SK-N-SH (cell line): Measurements from ENCODE around the gene CRK. TPM values are rescaled to one million over a fixed set of nuclear protein-coding genes. Genes with fewer than 3 reads are reported as not detected.
A peak's percentile ranks its signal among the peaks of the same experiment; 100 is the strongest.

ENCODE experiments used
- CTCF ChIA-PET: fragments of 300-600, 350-600 bp; formaldehyde crosslinking; extraction: SDS; loops from one replicate; lab custom pipeline; 2021; lab: Yijun Ruan, JAX
- POLR2A ChIA-PET: fragments of 350-600 bp; sonication (Branson Sonifier 250); formaldehyde crosslinking; extraction: SDS; loops from one replicate; lab custom pipeline; 2020; ENCODE audit warnings: antibody characterized with exemption, inconsistent platforms; lab: Yijun Ruan, JAX
- DNase-seq: peaks from one replicate; pipeline ENCODE4 v3.0.0; 2012
- H2AFZ ChIP-seq: fragments of 200-600 bp; sonication (generic); 2 replicates; pipeline ENCODE4 v1.8.1; 2016; ENCODE audit warnings: antibody characterized with exemption, mild to moderate bottlenecking, low read depth
- H3F3A ChIP-seq: fragments of 200-600 bp; sonication (generic); replicated peaks from 2 replicates; pipeline ENCODE3; 2016; ENCODE audit warnings: antibody characterized with exemption, mild to moderate bottlenecking; ENCODE audit not compliant: insufficient read depth
- H3K27ac ChIP-seq, 2 experiments: fragments of 200-500 bp in 1 of 2; fragments of 200-600 bp in 1 of 2; sonication (Bioruptor generic) in 1 of 2; sonication (generic), shearing (Covaris generic) in 1 of 2; 2 replicates each; pipeline versions ENCODE4 v1.5.1 to v1.6.1; 2014 to 2016; ENCODE audit warnings: low read depth in 2 of 2, inconsistent platforms in 1 of 2, low read length in 1 of 2, mild to moderate bottlenecking in 1 of 2, mixed read lengths in 1 of 2
- H3K27me3 ChIP-seq: fragments of 200-600 bp; sonication (generic), shearing (Covaris generic); 2 replicates; pipeline ENCODE4 v1.6.1; 2016; ENCODE audit warnings: mixed run types; ENCODE audit not compliant: insufficient read depth
- H3K36me3 ChIP-seq, 2 experiments: fragments of 200-500 bp in 1 of 2; fragments of 200-600 bp in 1 of 2; sonication (Bioruptor generic) in 1 of 2; sonication (generic) in 1 of 2; replicated peaks in 1 of 2; 2 replicates each; pipeline versions ENCODE3 to v1.5.1; 2014 to 2016; ENCODE audit warnings: low read length in 1 of 2, mild to moderate bottlenecking in 1 of 2; ENCODE audit not compliant: insufficient read depth in 2 of 2, control insufficient read depth in 1 of 2
- H3K4me1 ChIP-seq, 2 experiments: fragments of 200-500 bp in 1 of 2; fragments of 200-600 bp in 1 of 2; sonication (Bioruptor generic) in 1 of 2; sonication (generic), shearing (Covaris generic) in 1 of 2; 2 replicates each; pipeline versions ENCODE4 v1.5.1 to v1.6.1; 2014 to 2016; ENCODE audit warnings: low read depth in 1 of 2, low read length in 1 of 2, mixed run types in 1 of 2; ENCODE audit not compliant: insufficient read depth in 2 of 2, control insufficient read depth in 1 of 2
- H3K4me2 ChIP-seq: fragments of 200-600 bp; sonication (generic), shearing (Covaris generic); 2 replicates; pipeline ENCODE4 v1.6.1; 2017; ENCODE audit warnings: mixed run types
- H3K4me3 ChIP-seq, 2 experiments: fragments of 200-500 bp in 1 of 2; fragments of 200-600 bp in 1 of 2; sonication (Bioruptor generic) in 1 of 2; sonication (generic), shearing (Covaris generic) in 1 of 2; 2 replicates each; pipeline versions ENCODE4 v1.5.1 to v1.8.1; 2014 to 2016; ENCODE audit warnings: low read depth in 2 of 2, inconsistent platforms in 1 of 2, low read length in 1 of 2, mild to moderate bottlenecking in 1 of 2, mixed read lengths in 1 of 2, moderate library complexity in 1 of 2
- H3K79me2 ChIP-seq: fragments of 200-600 bp; sonication (generic); 2 replicates; pipeline ENCODE4 v1.8.1; 2017; ENCODE audit warnings: mild to moderate bottlenecking; ENCODE audit not compliant: insufficient read depth
- H3K9ac ChIP-seq: fragments of 200-600 bp; sonication (generic); 2 replicates; pipeline ENCODE4 v1.6.1; 2017; ENCODE audit warnings: mixed run types
- H3K9me2 ChIP-seq: fragments of 200-600 bp; sonication (generic); 2 replicates; pipeline ENCODE4 v1.6.1; 2017; ENCODE audit warnings: mixed run types
- H3K9me3 ChIP-seq: fragments of 200-600 bp; sonication (generic); 2 replicates; pipeline ENCODE4 v1.6.1; 2017; ENCODE audit warnings: mixed run types, mild to moderate bottlenecking, moderate library complexity
- H4K20me1 ChIP-seq: fragments of 200-600 bp; sonication (generic); 2 replicates; pipeline ENCODE4 v1.6.1; 2017; ENCODE audit warnings: mild to moderate bottlenecking, mixed run types; ENCODE audit not compliant: insufficient read depth
- ELF1 ChIP-seq: IDR thresholded peaks from 2 replicates; pipeline ENCODE4 v1.4.0; 2012
- EP300 ChIP-seq, 2 experiments: IDR thresholded peaks; 2 replicates each; pipeline versions ENCODE4 v1.4.0 to v1.6.1; 2012; ENCODE audit warnings: borderline replicate concordance in 1 of 2, low read depth in 1 of 2, low read length in 1 of 2
- EZH2phosphoT487 ChIP-seq: fragments of 200-600 bp; sonication (generic); IDR thresholded peaks from 2 replicates; pipeline ENCODE4 v1.6.1; 2017; ENCODE audit warnings: low read depth, mixed run types, mild to moderate bottlenecking, antibody characterized with exemption, moderate library complexity, borderline replicate concordance
- FOSL2 ChIP-seq: IDR thresholded peaks from 2 replicates; pipeline ENCODE4 v1.4.0; 2012; ENCODE audit warnings: low read depth, mild to moderate bottlenecking, moderate library complexity, borderline replicate concordance
- FOXJ3 ChIP-seq: sonication (generic); formaldehyde crosslinking; IDR thresholded peaks from 2 replicates; pipeline ENCODE4 v1.5.1; 2020; ENCODE audit warnings: mild to moderate bottlenecking, missing genetic modification reagents
- FOXM1 ChIP-seq: IDR thresholded peaks from 2 replicates; pipeline ENCODE4 v1.4.0; 2012; ENCODE audit warnings: low read depth, mild to moderate bottlenecking
- GABPA ChIP-seq: IDR thresholded peaks from 2 replicates; pipeline ENCODE4 v1.4.0; 2012; ENCODE audit warnings: low read depth, mild to moderate bottlenecking
- GATA2 ChIP-seq: sonication (generic); formaldehyde crosslinking; IDR thresholded peaks from 2 replicates; pipeline ENCODE4 v1.5.0; 2020; ENCODE audit warnings: mild to moderate bottlenecking, missing genetic modification reagents
- JUND ChIP-seq: IDR thresholded peaks from 2 replicates; pipeline ENCODE4 v1.4.0; 2012
- MEF2A ChIP-seq: IDR thresholded peaks from 2 replicates; pipeline ENCODE4 v1.4.0; 2012; ENCODE audit warnings: low read depth, borderline replicate concordance
- MXI1 ChIP-seq: IDR thresholded peaks from 2 replicates; pipeline ENCODE4 v1.6.1; 2012; ENCODE audit warnings: mild to moderate bottlenecking, low read depth, low read length, improper control_type of control experiment
- NFIC ChIP-seq: IDR thresholded peaks from 2 replicates; pipeline ENCODE4 v1.4.0; 2012; ENCODE audit warnings: borderline replicate concordance
- NRF1 ChIP-seq: IDR thresholded peaks from 2 replicates; pipeline ENCODE4 v1.6.1; 2012; ENCODE audit warnings: low read depth, mild to moderate bottlenecking, low read length
- POLR2AphosphoS5 ChIP-seq: IDR thresholded peaks from 2 replicates; pipeline ENCODE4 v1.6.1; 2012; ENCODE audit warnings: low read depth, low read length
- RAD21 ChIP-seq: IDR thresholded peaks from 2 replicates; pipeline ENCODE4 v1.6.1; 2012; ENCODE audit warnings: mild to moderate bottlenecking, low read length
- SIN3A ChIP-seq: IDR thresholded peaks from 2 replicates; pipeline ENCODE4 v1.6.1; 2012; ENCODE audit warnings: low read depth, mild to moderate bottlenecking, low read length, moderate library complexity, borderline replicate concordance
- SMC3 ChIP-seq: IDR thresholded peaks from 2 replicates; pipeline ENCODE4 v1.6.1; 2012; ENCODE audit warnings: low read depth, low read length, improper control_type of control experiment
- TAF1 ChIP-seq: IDR thresholded peaks from 2 replicates; pipeline ENCODE4 v1.6.1; 2012; ENCODE audit warnings: low read depth, mild to moderate bottlenecking, low read length, moderate library complexity, borderline replicate concordance
- TEAD4 ChIP-seq: IDR thresholded peaks from 2 replicates; pipeline ENCODE4 v1.4.0; 2012; ENCODE audit warnings: mild to moderate bottlenecking, borderline replicate concordance; ENCODE audit not compliant: insufficient read depth
- YY1 ChIP-seq: IDR thresholded peaks from 2 replicates; pipeline ENCODE4 v1.4.0; 2012; ENCODE audit warnings: low read depth, mild to moderate bottlenecking
- WGBS: methylation state at CpG from one replicate; pipeline ENCODE4 v1.1.6; 2017; ENCODE audit warnings: low lambda C conversion rate; 5-methylcytosine and 5-hydroxymethylcytosine counted together
- polyA plus RNA-seq, 3 experiments: library from polyadenylated mRNA; depleted of rRNA; stranded (reverse); fragments of >200 nt; gene quantifications; 2 replicates each; pipeline ENCODE4 v1.2.3, GENCODE V29; 2012
- TF ChIP-seq, protein P1 (sequence below): IDR thresholded peaks from 2 replicates; pipeline ENCODE4 v1.4.0; 2012; ENCODE audit warnings: low read depth, borderline replicate concordance
- TF ChIP-seq, protein P2 (sequence below): IDR thresholded peaks from 2 replicates; pipeline ENCODE4 v1.6.1; 2012; ENCODE audit warnings: mild to moderate bottlenecking, low read depth, low read length, moderate library complexity
- TF ChIP-seq, protein P3 (sequence below): IDR thresholded peaks from 2 replicates; pipeline ENCODE4 v1.4.0; 2012; ENCODE audit warnings: low read depth, borderline replicate concordance
- TF ChIP-seq, protein P4 (sequence below): fragments of 200-600 bp; sonication (generic); IDR thresholded peaks from 2 replicates; pipeline ENCODE4 v1.6.1; 2017; ENCODE audit warnings: antibody characterized with exemption, mild to moderate bottlenecking, moderate library complexity

Gene CRK
- 50.7 and 63.5 TPM in 2 replicates for polyA plus RNA-seq (2012; rRNA removed)
- polyA plus RNA-seq (2012; cell fraction: cytosol; rRNA removed), result 73.3 and 80.8 TPM in 2 replicates
- 22.6 and 29.4 TPM in 2 replicates for polyA plus RNA-seq (2012; cell fraction: nucleus; rRNA removed)

DNA sequence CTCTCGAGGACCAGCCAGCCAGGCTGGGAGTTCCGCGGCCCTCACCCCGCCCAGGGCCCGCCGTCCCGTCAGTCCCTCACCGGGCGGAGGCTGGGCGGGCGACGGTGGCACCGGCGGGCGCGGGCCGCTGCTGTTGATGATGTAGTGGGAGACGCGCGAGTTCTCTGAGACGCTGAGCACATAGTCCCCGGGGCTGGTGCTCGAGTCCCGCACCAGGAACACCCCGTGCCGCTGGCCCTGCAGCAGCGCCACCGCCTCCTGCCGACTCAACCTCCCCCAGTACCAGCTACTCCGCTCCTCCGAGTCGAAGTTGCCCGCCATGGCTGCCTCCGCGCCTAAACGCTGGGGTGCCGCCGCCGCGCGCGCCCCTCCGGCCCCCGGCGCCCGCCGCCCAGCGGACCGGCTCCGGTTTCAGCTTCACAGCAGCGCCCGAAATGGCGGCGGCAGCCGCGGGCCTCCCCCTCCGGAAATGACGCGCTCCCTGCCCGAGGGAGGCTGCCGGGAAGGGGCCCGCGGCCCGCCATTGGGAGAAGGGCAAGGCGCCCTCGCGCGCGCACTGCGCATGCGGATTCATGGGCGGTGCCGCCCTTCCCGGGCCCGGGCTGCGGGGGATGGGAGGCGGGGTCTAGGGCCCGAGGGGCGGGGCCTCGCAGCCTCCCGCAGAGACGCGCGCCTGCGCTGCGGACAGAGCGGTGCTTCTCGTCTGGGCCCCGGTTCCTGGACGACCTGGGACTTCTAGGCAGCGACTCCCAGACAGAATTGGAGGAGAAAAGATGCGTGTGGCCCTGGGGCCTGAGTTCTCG, at the start of gene CRK:
Gene CRK (minus strand): TSS at position 436 of the 803 bp plus-strand sequence. CDS start 115 bp downstream, at position 321.
- DNase-seq, result peak; percentile 100
- WGBS, result 2% methylated on average over 10 of the region's 93 CpGs
- Histone ChIP-seq H3K9ac (peak within 1 kb of the TSS; percentile 98), H3K4me2 (peak within 1 kb of the TSS; percentile 91), H3K27me3 (no peaks in the 10 kb centered on the region), H4K20me1 (peaks cover 48% of the 10 kb centered on the region), H3K36me3 (peaks cover 3 to 11% of the 10 kb centered on the region in 2 experiments), H3K4me1 (peaks cover 5 to 8% of the 10 kb centered on the region in 2 experiments; a peak in 2 of 4 replicates), H3K27ac (peak within 1 kb of the TSS; percentile 77 to 92), H3K4me3 (peak within 1 kb of the TSS; percentile 78), H3F3A (peaks cover 23% of the 10 kb centered on the region), H3K9me3 (no peaks in the 10 kb centered on the region), H3K79me2 (peaks cover 50% of the 10 kb centered on the region), H3K9me2 (no peaks in the 10 kb centered on the region), H2AFZ (peak within 1 kb of the TSS; percentile 90)
- POLR2A ChIA-PET, result interaction anchor here (0.6 to 1.7 kb wide), 4 partner anchors 10 to 70 kb away, joined by 3 to 6 read pairs (median 3); partner anchors contain the start of gene YWHAE
- CTCF ChIA-PET, result interaction anchor here (1.3 to 2.0 kb wide), 4 partner anchors 23 to 91 kb away, joined by 3 to 8 read pairs (median 8); partner anchors contain the start of gene INPP5K
- TF ChIP-seq MXI1 (peak; percentile 50; the same call in 1 of the 2 replicates), RAD21 (no peak), EZH2phosphoT487 (no peak), NRF1 (peak; percentile 84), GATA2 (CRISPR knock-in tag) (no peak), POLR2AphosphoS5 (peak; percentile 84), MEF2A (no peak), TAF1 (peak; percentile 74), JUND (no peak), SIN3A (peak; percentile 76; the same call in 1 of the 2 replicates), NFIC (no peak), EP300 (IDR thresholded peaks at IDR 0.05; ENCODE audit: borderline replicate concordance in 1 of 2, low read depth in 1 of 2, low read length in 1 of 2) (no peak; a peak in 1 of 4 replicates), ELF1 (peak; percentile 53), GABPA (peak; percentile 83), TEAD4 (0 out of 2 replicates have a peak, but pooled peaks have one; percentile 25), FOXJ3 (CRISPR knock-in tag) (no peak), SMC3 (no peak), YY1 (peak; percentile 98), FOXM1 (no peak), FOSL2 (no peak)
- TF ChIP-seq, protein P1, sequence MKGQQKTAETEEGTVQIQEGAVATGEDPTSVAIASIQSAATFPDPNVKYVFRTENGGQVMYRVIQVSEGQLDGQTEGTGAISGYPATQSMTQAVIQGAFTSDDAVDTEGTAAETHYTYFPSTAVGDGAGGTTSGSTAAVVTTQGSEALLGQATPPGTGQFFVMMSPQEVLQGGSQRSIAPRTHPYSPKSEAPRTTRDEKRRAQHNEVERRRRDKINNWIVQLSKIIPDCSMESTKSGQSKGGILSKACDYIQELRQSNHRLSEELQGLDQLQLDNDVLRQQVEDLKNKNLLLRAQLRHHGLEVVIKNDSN, result no peak
- TF ChIP-seq, protein P2, sequence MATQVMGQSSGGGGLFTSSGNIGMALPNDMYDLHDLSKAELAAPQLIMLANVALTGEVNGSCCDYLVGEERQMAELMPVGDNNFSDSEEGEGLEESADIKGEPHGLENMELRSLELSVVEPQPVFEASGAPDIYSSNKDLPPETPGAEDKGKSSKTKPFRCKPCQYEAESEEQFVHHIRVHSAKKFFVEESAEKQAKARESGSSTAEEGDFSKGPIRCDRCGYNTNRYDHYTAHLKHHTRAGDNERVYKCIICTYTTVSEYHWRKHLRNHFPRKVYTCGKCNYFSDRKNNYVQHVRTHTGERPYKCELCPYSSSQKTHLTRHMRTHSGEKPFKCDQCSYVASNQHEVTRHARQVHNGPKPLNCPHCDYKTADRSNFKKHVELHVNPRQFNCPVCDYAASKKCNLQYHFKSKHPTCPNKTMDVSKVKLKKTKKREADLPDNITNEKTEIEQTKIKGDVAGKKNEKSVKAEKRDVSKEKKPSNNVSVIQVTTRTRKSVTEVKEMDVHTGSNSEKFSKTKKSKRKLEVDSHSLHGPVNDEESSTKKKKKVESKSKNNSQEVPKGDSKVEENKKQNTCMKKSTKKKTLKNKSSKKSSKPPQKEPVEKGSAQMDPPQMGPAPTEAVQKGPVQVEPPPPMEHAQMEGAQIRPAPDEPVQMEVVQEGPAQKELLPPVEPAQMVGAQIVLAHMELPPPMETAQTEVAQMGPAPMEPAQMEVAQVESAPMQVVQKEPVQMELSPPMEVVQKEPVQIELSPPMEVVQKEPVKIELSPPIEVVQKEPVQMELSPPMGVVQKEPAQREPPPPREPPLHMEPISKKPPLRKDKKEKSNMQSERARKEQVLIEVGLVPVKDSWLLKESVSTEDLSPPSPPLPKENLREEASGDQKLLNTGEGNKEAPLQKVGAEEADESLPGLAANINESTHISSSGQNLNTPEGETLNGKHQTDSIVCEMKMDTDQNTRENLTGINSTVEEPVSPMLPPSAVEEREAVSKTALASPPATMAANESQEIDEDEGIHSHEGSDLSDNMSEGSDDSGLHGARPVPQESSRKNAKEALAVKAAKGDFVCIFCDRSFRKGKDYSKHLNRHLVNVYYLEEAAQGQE, result no peak
- TF ChIP-seq, protein P3, sequence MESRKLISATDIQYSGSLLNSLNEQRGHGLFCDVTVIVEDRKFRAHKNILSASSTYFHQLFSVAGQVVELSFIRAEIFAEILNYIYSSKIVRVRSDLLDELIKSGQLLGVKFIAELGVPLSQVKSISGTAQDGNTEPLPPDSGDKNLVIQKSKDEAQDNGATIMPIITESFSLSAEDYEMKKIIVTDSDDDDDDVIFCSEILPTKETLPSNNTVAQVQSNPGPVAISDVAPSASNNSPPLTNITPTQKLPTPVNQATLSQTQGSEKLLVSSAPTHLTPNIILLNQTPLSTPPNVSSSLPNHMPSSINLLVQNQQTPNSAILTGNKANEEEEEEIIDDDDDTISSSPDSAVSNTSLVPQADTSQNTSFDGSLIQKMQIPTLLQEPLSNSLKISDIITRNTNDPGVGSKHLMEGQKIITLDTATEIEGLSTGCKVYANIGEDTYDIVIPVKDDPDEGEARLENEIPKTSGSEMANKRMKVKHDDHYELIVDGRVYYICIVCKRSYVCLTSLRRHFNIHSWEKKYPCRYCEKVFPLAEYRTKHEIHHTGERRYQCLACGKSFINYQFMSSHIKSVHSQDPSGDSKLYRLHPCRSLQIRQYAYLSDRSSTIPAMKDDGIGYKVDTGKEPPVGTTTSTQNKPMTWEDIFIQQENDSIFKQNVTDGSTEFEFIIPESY, result no peak
- TF ChIP-seq, protein P4, sequence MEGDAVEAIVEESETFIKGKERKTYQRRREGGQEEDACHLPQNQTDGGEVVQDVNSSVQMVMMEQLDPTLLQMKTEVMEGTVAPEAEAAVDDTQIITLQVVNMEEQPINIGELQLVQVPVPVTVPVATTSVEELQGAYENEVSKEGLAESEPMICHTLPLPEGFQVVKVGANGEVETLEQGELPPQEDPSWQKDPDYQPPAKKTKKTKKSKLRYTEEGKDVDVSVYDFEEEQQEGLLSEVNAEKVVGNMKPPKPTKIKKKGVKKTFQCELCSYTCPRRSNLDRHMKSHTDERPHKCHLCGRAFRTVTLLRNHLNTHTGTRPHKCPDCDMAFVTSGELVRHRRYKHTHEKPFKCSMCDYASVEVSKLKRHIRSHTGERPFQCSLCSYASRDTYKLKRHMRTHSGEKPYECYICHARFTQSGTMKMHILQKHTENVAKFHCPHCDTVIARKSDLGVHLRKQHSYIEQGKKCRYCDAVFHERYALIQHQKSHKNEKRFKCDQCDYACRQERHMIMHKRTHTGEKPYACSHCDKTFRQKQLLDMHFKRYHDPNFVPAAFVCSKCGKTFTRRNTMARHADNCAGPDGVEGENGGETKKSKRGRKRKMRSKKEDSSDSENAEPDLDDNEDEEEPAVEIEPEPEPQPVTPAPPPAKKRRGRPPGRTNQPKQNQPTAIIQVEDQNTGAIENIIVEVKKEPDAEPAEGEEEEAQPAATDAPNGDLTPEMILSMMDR, result 0 out of 2 replicates have a peak, but pooled peaks have one; percentile 5
